Activated CD8-positive, alpha-beta T cell treated with anti-CD3 and anti-CD28 coated beads for 36 hours (primary cell): ENCODE results near the gene SLIT1. TPM values are rescaled to one million over a fixed set of nuclear protein-coding genes. Genes with fewer than 3 reads are reported as not detected.

Experiments
- ATAC-seq: fragments of 200-7000 bp; cut with Tn5 transposase; one replicate; pipeline ENCODE4 v1.10.0; 2021; ENCODE audit warnings: mild to moderate bottlenecking, moderate library complexity
- CTCF ChIA-PET: fragments of 350-600 bp; sonication (Branson Sonifier 250); formaldehyde crosslinking; loops from one replicate; lab custom pipeline; 2021; ENCODE audit warnings: antibody characterized with exemption; lab: Charles Lee
- POLR2A ChIA-PET: fragments of 350-600 bp; sonication (Branson Sonifier 250); formaldehyde crosslinking; loops from one replicate; lab custom pipeline; 2021; ENCODE audit warnings: antibody characterized with exemption; lab: Charles Lee
- DNase-seq: peaks from one replicate; pipeline ENCODE4 v3.0.0-alpha.2; 2020
- H3K27ac Mint-ChIP-seq: one replicate; pipeline ENCODE4 v1.8.0; 2021; ENCODE audit warnings: mild to moderate bottlenecking, mixed read lengths
- H3K27me3 Mint-ChIP-seq: one replicate; pipeline ENCODE4 v1.8.0; 2021; ENCODE audit warnings: mixed read lengths
- H3K36me3 Mint-ChIP-seq: one replicate; pipeline ENCODE4 v1.8.0; 2021; ENCODE audit warnings: low read depth, mixed read lengths
- H3K4me1 Mint-ChIP-seq: one replicate; pipeline ENCODE4 v1.8.0; 2021; ENCODE audit warnings: low read depth, mixed read lengths
- H3K4me3 Mint-ChIP-seq: one replicate; pipeline ENCODE4 v1.8.0; 2021; ENCODE audit warnings: mild to moderate bottlenecking, moderate library complexity, mixed read lengths
- H3K9me3 Mint-ChIP-seq: one replicate; pipeline ENCODE4 v1.8.0; 2021; ENCODE audit warnings: mixed read lengths
- intact Hi-C: fragments of 100-400 bp; cut with micrococcal nuclease; formaldehyde crosslinking; loops from one replicate; pipeline ENCODE4 v1.10.0; 2022
- total RNA-seq, 2 experiments: library from RNA; stranded (reverse); gene quantifications; one replicate each; pipeline ENCODE4 v1.2.3, GENCODE V29; 2021
- TF ChIP-seq, protein P1 (sequence below): fragments of 200-600 bp; IDR thresholded peaks from one replicate; pipeline ENCODE4 v1.8.0; 2022; ENCODE audit warnings: antibody characterized with exemption, mild to moderate bottlenecking

SLIT1 gene
- total RNA-seq, 2 experiments from 2014 or later = 0.34 to 1.2 TPM

DNA sequence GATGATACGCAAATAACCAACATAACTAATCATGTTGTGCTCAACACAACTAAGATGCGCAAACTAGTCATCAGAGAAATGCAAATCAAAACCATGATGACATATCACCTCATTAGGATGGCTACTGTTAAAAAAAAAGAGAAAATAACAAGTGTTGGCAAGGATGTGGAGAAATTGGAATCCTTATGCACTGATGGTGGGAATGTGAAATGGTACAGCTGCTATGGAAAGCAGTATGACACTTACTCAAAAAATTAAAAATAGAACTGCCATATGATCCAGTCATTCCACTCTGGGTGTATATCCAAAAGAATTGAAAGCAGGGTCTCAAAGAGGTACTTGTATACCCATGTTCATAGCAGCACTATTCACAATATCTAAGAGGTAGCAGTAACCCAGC is 42.9 kb downstream of the SLIT1 start:
- POLR2A ChIA-PET = no interaction called here
- Mint-ChIP-seq H3K4me3 (no peak overlapping the region), H3K4me1 (peaks cover 5% of the 10 kb centered on the region), H3K36me3 (no peaks in the 10 kb centered on the region), H3K27ac (no peak overlapping the region), H3K9me3 (no peaks in the 10 kb centered on the region), H3K27me3 (peaks cover 17% of the 10 kb centered on the region)
- CTCF ChIA-PET = no interaction called here
- TF ChIP-seq, protein P1, sequence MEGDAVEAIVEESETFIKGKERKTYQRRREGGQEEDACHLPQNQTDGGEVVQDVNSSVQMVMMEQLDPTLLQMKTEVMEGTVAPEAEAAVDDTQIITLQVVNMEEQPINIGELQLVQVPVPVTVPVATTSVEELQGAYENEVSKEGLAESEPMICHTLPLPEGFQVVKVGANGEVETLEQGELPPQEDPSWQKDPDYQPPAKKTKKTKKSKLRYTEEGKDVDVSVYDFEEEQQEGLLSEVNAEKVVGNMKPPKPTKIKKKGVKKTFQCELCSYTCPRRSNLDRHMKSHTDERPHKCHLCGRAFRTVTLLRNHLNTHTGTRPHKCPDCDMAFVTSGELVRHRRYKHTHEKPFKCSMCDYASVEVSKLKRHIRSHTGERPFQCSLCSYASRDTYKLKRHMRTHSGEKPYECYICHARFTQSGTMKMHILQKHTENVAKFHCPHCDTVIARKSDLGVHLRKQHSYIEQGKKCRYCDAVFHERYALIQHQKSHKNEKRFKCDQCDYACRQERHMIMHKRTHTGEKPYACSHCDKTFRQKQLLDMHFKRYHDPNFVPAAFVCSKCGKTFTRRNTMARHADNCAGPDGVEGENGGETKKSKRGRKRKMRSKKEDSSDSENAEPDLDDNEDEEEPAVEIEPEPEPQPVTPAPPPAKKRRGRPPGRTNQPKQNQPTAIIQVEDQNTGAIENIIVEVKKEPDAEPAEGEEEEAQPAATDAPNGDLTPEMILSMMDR = no peak
- DNase-seq (no peak), ATAC-seq (no peak)
- intact Hi-C loops = no loop called here

DNA sequence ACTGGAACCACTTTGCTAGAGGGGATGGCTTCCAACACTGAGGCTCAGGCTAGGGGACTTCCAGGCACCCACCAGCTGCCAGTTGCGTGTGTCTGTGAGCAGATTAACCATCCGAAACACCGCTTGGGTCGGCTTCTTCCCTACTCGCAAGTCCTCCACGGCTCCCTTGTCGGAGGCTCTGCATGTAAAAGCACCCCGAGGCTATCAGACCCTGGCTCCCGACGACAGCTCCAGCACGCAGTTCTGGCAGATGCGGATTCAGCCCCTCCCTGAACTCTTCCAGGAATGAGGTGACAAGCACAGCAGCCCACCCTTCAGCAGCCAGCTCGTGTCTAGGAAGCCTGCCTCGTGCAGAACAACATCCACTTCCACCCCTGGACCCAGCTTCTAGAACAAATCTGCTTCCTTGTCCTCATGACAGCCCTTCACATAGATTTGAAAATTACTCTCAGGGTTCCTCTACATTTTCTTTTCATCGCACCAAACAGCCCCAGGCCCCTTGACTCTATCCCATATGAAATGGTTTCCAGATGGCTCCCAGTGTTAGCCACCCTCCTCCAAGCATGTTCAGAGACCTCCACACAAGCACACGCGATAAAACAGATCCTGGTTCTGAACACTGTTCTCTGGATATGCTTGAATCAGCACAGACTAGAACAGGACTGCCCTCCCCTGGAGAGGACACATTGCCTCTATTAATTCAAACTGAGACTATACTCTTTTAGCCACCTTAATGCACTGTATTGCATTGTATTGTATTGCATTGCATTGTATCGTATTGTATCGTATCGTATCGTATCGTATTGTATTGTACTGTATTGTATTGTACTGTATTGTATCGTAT is 44.6 kb downstream of the SLIT1 start:
- ChIA-PET CTCF (no interaction called here), POLR2A (no interaction called here)
- Mint-ChIP-seq H3K27me3 (peaks cover 17% of the 10 kb centered on the region), H3K4me3 (no peak overlapping the region), H3K27ac (no peak overlapping the region), H3K36me3 (no peaks in the 10 kb centered on the region), H3K4me1 (peaks cover 5% of the 10 kb centered on the region), H3K9me3 (no peaks in the 10 kb centered on the region)
- ATAC-seq (no peak), DNase-seq (no peak)
- intact Hi-C loops = no loop called here
- TF ChIP-seq, protein P1 = no peak

DNA sequence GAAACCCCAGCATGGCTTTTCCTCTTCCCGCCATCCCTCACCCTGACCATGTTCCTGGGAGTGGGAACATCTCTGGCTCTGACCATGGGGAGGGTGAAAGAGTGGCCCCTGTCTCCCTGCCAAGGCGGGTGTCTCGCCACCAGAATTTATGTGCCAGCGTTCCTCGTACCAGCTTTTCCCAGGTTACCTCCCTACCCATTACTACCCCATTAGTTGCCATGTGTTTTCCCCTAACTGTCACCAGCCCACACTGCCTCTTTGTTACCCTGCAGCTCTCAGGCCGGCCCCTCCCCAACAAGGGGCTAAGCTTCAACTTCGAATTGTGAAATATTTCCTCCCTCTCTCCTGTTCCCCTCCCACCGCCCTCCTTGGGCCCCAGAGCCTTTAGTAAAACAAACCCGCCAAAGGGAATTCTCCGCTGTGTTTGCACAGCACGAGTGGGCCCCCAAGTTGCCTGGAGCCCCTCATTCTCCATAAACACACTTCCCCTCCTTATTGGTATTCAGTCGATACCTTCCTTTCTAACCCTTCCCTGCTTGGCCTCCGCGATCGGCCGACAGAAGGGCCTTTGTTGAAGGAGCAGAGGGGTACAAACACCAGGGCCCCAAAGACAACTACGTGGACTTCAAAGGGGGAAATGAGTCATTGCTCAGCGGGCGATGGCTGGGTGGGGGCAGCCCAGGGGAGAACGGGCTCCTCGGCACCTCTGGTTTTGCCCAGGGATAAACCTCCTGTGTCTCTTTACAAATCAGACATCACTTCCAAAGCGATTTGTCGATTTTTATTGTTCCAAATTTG is 45.5 kb downstream of the SLIT1 start:
- ChIA-PET CTCF (interaction anchor here (0.7 to 1.6 kb wide), 2 partner anchors 17 to 103 kb away, joined by 3 to 4 read pairs; no protein-coding TSS in a partner anchor), POLR2A (no interaction called here)
- Mint-ChIP-seq H3K9me3 (no peaks in the 10 kb centered on the region), H3K27me3 (peaks cover 17% of the 10 kb centered on the region), H3K36me3 (no peaks in the 10 kb centered on the region), H3K4me1 (peaks cover 5% of the 10 kb centered on the region), H3K27ac (no peak overlapping the region), H3K4me3 (no peak overlapping the region)
- DNase-seq = peak; percentile 6
- TF ChIP-seq, protein P1 = no peak
- intact Hi-C loops = no loop called here
- no peak for ATAC-seq

DNA sequence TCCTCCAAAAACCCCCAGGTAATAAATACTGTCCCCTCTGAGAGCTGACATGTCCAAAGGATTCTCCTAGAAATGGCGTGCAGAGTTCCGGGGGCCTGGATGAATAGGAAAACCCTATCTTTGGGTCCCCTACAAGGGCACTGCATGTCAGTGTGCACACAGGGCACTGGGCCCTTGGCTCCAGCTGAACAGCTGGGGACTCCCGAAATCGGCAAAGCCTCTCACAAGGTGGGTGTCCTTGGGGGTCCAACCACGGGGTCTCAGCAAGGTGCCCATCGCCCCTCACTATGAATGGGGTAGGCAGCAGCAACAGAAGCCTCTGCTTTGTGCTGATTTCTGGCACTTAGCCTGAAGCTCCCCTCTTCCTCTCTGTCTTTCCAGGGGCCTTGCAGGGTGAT is 46.1 kb downstream of the SLIT1 start:
- Mint-ChIP-seq H3K4me1 (peaks cover 5% of the 10 kb centered on the region), H3K27ac (no peak overlapping the region), H3K27me3 (peaks cover 17% of the 10 kb centered on the region), H3K9me3 (no peaks in the 10 kb centered on the region), H3K4me3 (no peak overlapping the region), H3K36me3 (no peaks in the 10 kb centered on the region)
- intact Hi-C loops = no loop called here
- CTCF ChIA-PET = interaction anchor here (0.7 to 1.6 kb wide), 3 partner anchors 16 to 102 kb away, joined by 3 to 4 read pairs (median 3); no protein-coding TSS in a partner anchor
- POLR2A ChIA-PET = no interaction called here
- TF ChIP-seq, protein P1 = no peak
- ATAC-seq (no peak), DNase-seq (no peak)
